Left hindlimb (tissue), 1 donor: ENCODE results near the gene NHS.
"Not testable (repeated sequence)": the region's sequence is repeated elsewhere in the genome, so short reads cannot be mapped to it uniquely, and the experiment has no call there.

Experiments
- DNase-seq: peaks from one replicate; pipeline ENCODE4 v3.0.0-alpha.2; 2018

NHS gene

GRCh38 chrX:17553961-17554482, 179.0 kb downstream of the NHS start:
- DNase-seq = no peak

- no peak for DNase-seq
These were observed 179.9 kb downstream of the NHS start for GRCh38 chrX:17554914-17555313.

- no peak for DNase-seq
These were observed 180.8 kb downstream of the NHS start for GRCh38 chrX:17555846-17556245.

- DNase-seq = no peak
These were observed 184.9 kb downstream of the NHS start for GRCh38 chrX:17559728-17560379.

- DNase-seq = no peak
These were observed 185.4 kb downstream of the NHS start for GRCh38 chrX:17560385-17560784.

GRCh38 chrX:17563076-17563475, 188.1 kb downstream of the NHS start:
- DNase-seq = no peak

- no peak for DNase-seq
These were observed 188.5 kb downstream of the NHS start for GRCh38 chrX:17563515-17563914.

- no peak for DNase-seq
These were observed 189.8 kb downstream of the NHS start for GRCh38 chrX:17564689-17565409.

GRCh38 chrX:17566740-17567139, 191.7 kb downstream of the NHS start:
- DNase-seq = no peak

GRCh38 chrX:17567187-17567586, 192.2 kb downstream of the NHS start:
- DNase-seq = no peak

GRCh38 chrX:17567821-17568220, 192.8 kb downstream of the NHS start:
- no peak for DNase-seq

GRCh38 chrX:17568804-17569203, 193.8 kb downstream of the NHS start:
- not testable (repeated sequence) for DNase-seq

GRCh38 chrX:17579026-17579425, 204.0 kb downstream of the NHS start:
- DNase-seq = no peak

GRCh38 chrX:17580539-17581152, 205.6 kb downstream of the NHS start:
- DNase-seq = peak; percentile 34

- no peak for DNase-seq
These were observed 206.6 kb downstream of the NHS start for GRCh38 chrX:17581641-17582040.

GRCh38 chrX:17584248-17584681, 209.3 kb downstream of the NHS start:
- no peak for DNase-seq

GRCh38 chrX:17585006-17585405, 210.0 kb downstream of the NHS start:
- DNase-seq = no peak

GRCh38 chrX:17587366-17587765, 212.4 kb downstream of the NHS start:
- DNase-seq = no peak

- DNase-seq = no peak
These were observed 213.3 kb downstream of the NHS start for GRCh38 chrX:17588303-17588702.

GRCh38 chrX:17590892-17591740, 216.1 kb downstream of the NHS start:
- DNase-seq = peak; percentile 64

GRCh38 chrX:17591741-17592110, 216.7 kb downstream of the NHS start:
- no peak for DNase-seq

- DNase-seq = no peak
These were observed 217.1 kb downstream of the NHS start for GRCh38 chrX:17592117-17592516.

GRCh38 chrX:17594693-17595092, 219.7 kb downstream of the NHS start:
- DNase-seq = no peak
